Measurements from ENCODE around the gene VEPH1.

DNA sequence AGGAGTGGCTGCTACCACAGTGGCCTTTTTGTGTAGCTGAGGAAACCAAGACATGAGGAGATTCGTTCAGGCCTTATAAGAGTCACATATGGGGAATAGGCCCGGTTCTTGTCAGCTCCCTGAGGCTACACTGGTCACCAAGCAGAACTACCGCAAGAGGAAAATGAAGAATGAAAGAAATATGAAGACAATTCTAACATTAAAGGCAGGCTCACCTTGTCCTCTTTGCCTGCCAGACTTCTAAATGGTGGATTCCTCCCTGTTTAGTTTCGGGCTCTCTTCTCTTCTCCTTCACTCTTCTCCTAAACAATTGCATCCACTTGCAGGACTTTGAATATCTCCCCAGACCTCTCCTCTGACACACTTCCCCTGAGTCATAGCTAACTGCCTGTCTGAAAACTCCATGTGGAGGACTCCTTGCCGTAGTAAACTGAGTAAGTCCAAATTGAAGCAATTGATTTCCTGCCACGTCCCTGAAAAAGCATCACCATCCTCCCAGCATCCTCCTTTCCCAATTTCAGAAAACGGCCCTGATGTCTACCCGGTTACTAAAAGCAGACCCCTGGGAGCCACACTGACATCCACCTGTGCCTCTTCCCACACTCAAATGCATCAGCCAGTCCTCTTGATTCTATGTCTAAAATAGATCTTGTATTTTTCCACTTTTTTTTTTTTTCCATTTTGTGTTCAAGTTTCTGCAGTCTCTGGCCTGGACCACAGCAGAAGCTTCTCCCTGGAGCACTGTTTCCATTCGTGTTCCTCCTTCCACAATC is 30.3 kb upstream of the VEPH1 start:
- TF ChIP-seq, protein P1, sequence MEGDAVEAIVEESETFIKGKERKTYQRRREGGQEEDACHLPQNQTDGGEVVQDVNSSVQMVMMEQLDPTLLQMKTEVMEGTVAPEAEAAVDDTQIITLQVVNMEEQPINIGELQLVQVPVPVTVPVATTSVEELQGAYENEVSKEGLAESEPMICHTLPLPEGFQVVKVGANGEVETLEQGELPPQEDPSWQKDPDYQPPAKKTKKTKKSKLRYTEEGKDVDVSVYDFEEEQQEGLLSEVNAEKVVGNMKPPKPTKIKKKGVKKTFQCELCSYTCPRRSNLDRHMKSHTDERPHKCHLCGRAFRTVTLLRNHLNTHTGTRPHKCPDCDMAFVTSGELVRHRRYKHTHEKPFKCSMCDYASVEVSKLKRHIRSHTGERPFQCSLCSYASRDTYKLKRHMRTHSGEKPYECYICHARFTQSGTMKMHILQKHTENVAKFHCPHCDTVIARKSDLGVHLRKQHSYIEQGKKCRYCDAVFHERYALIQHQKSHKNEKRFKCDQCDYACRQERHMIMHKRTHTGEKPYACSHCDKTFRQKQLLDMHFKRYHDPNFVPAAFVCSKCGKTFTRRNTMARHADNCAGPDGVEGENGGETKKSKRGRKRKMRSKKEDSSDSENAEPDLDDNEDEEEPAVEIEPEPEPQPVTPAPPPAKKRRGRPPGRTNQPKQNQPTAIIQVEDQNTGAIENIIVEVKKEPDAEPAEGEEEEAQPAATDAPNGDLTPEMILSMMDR (IDR thresholded peaks at IDR 0.05), result no peak
- TF ChIP-seq POLR2A (IDR thresholded peaks at IDR 0.05), result no peak
